Colonic mucosa (tissue), 4 donors: ENCODE data around the gene BMS1. TPM values are rescaled to one million over a fixed set of nuclear protein-coding genes. Genes with fewer than 3 reads are reported as not detected.
A peak's percentile ranks its signal among the peaks of the same experiment; 100 is the strongest.

Source experiments
- DNase-seq: peaks from one replicate; pipeline ENCODE4 v3.0.0-alpha.2; 2020
- H3K27ac ChIP-seq: fragments of 200-600 bp; one replicate; pipeline ENCODE4 v1.8.0; 2021
- H3K27me3 ChIP-seq: fragments of 200-600 bp; one replicate; pipeline ENCODE4 v1.8.0; 2021
- H3K36me3 ChIP-seq: fragments of 200-600 bp; one replicate; pipeline ENCODE4 v1.8.0; 2021
- H3K4me1 ChIP-seq: fragments of 200-600 bp; one replicate; pipeline ENCODE4 v1.8.0; 2021; ENCODE audit warnings: mild to moderate bottlenecking
- H3K4me3 ChIP-seq: fragments of 200-600 bp; one replicate; pipeline ENCODE4 v1.8.0; 2021
- H3K9ac ChIP-seq, 2 donors: one replicate each; pipeline ENCODE4 v1.7.0; 2013; ENCODE audit warnings: control low read depth in 2 of 2, low read depth in 2 of 2, low read length in 2 of 2
- H3K9me3 ChIP-seq: fragments of 200-600 bp; one replicate; pipeline ENCODE4 v1.8.0; 2021
- intact Hi-C: fragments of 100-400 bp; cut with DNase I; formaldehyde crosslinking; loops from one replicate; pipeline ENCODE4 v1.14.1; 2022
- total RNA-seq, 2 donors: library from RNA; stranded (reverse); fragmentation: NEBNext Ultra II Directional in 1 of 2; extraction: Animal tissue kit (Norgen Biotek cat#: 25700) in 1 of 2; gene quantifications; one replicate each; pipeline ENCODE4 v1.2.1, GENCODE V29; 2021
- TF ChIP-seq, protein P1 (sequence below): fragments of 200-600 bp; IDR thresholded peaks from one replicate; pipeline ENCODE4 v1.8.0; 2022; ENCODE audit warnings: antibody characterized with exemption, mild to moderate bottlenecking
- donor health status: healthy.
- donor health status: DM: no; HTN: no; CAD: no.
- donor health status: DM: no; HTN: no; CAD: no.

The BMS1 gene
- total RNA-seq, 2 donors from 2014 or later: 11.4 to 14.6 TPM

DNA sequence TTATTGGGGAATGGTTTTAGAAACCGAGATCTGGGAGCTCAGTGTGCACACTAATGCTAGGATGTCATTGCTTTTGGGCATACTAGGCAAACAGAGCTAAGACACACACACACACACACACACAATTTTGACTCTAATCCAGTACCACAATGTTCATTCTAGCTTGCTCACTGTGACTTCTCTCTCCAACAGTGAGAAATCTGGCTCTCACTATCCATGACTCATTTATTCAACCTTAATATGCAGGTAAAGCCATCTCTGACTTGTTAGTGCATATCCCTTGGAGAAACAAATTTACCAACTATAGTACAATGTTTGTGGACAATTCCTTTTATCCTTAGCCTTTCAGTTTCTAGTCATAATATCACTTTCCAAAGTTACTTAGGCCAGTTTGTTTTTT is 5.9 kb upstream of the BMS1 start:
- Histone ChIP-seq H3K27ac (no peak overlapping the region), H3K27me3 (no peaks in the 10 kb centered on the region), H3K36me3 (no peaks in the 10 kb centered on the region), H3K9ac (no peak overlapping the region), H3K4me3 (no peak overlapping the region), H3K4me1 (no peaks in the 10 kb centered on the region), H3K9me3 (no peaks in the 10 kb centered on the region)
- TF ChIP-seq, protein P1, sequence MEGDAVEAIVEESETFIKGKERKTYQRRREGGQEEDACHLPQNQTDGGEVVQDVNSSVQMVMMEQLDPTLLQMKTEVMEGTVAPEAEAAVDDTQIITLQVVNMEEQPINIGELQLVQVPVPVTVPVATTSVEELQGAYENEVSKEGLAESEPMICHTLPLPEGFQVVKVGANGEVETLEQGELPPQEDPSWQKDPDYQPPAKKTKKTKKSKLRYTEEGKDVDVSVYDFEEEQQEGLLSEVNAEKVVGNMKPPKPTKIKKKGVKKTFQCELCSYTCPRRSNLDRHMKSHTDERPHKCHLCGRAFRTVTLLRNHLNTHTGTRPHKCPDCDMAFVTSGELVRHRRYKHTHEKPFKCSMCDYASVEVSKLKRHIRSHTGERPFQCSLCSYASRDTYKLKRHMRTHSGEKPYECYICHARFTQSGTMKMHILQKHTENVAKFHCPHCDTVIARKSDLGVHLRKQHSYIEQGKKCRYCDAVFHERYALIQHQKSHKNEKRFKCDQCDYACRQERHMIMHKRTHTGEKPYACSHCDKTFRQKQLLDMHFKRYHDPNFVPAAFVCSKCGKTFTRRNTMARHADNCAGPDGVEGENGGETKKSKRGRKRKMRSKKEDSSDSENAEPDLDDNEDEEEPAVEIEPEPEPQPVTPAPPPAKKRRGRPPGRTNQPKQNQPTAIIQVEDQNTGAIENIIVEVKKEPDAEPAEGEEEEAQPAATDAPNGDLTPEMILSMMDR: no peak
- intact Hi-C loops: no loop called here
- no peak for DNase-seq

DNA sequence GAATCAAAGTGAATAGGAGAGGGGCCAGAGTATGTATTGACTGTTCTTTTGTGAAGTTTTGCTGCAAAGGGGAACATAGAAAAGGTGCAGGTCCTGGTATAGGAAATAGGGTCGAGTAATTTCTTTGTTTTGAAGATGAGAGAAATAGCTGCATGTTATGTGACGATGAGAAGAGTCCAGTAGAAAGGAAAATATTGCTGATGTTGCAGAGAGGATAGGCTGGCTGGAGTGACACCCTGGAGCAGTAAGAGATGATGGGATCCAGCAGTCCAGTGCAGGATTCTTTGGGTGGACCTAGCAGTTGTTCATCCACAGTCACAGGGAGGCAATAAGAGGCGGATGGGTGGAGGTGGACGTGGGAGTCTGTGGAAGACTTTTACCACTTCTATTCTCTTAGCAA is 2.1 kb upstream of the BMS1 start:
- DNase-seq: no peak
- H3K4me3 ChIP-seq: no peak overlapping the region
- no peak overlapping the region for H3K9ac ChIP-seq
- H3K27ac ChIP-seq: no peak overlapping the region
- no peaks in the 10 kb centered on the region for H3K27me3 ChIP-seq
- intact Hi-C loops: no loop called here
- TF ChIP-seq, protein P1: no peak
- H3K9me3 ChIP-seq: no peaks in the 10 kb centered on the region
- H3K36me3 ChIP-seq: no peaks in the 10 kb centered on the region
- H3K4me1 ChIP-seq: peaks cover 4% of the 10 kb centered on the region

DNA sequence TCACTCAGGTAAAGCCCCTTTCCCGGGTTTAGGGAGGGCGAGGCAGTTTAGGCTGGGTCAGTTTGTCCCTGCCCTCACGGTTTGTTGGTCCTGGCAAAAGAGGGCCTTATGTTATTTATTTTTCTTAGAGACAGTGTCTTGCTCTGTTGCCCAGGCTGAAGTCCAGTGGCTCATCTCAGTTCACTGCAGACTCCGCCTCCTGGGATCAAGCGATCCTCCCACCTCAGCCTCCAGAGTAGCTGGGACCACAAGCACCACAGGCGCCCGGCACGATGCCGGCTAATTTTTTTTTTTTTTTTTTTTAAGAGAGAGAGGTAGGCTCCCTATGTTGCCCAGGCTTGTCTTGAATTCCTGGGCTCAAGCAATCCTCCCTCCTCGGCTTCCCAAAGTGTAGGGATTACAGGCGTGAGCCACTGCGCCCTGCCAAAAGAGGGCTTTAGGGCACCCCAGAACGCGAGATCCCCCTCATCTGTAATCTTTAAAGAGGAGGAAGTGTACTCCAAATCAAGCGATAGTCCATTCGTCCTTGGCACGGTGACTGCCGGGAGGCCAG is 626 bp upstream of the BMS1 start:
- no peaks in the 10 kb centered on the region for H3K9me3 ChIP-seq
- TF ChIP-seq, protein P1: no peak
- H3K36me3 ChIP-seq: no peaks in the 10 kb centered on the region
- intact Hi-C loops: no loop called here
- H3K4me1 ChIP-seq: peaks cover 4% of the 10 kb centered on the region
- H3K9ac ChIP-seq: peak overlapping the region; percentile 86 to 89
- peak; percentile 22 for DNase-seq
- H3K4me3 ChIP-seq: peak overlapping the region; percentile 72
- H3K27me3 ChIP-seq: no peaks in the 10 kb centered on the region
- H3K27ac ChIP-seq: peak overlapping the region; percentile 82

DNA sequence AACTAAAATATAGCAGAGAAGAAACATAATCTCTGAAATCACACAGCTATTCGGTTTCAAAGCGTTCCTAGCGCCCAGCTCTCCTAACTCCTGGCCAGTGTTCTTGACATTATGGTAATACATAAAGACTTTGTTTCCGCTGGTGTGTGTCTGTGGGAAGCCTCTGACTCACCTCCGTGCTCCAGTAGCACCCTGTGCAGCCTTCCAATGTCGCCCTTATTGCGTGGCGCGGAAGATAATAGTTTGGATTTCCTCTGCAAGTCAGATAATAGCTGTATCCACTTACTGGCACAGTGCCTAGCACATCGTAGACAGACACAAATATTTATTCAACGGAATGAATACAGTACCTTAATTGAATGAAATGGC is 570 bp downstream of the BMS1 start:
- peak overlapping the region; percentile 72 for H3K4me3 ChIP-seq
- peak overlapping the region; percentile 82 for H3K27ac ChIP-seq
- H3K9me3 ChIP-seq: no peaks in the 10 kb centered on the region
- DNase-seq: peak; percentile 31
- H3K36me3 ChIP-seq: peaks cover 3% of the 10 kb centered on the region
- peaks cover 4% of the 10 kb centered on the region for H3K4me1 ChIP-seq
- peak overlapping the region; percentile 86 to 89 for H3K9ac ChIP-seq
- H3K27me3 ChIP-seq: no peaks in the 10 kb centered on the region
- TF ChIP-seq, protein P1: no peak
- intact Hi-C loops: no loop called here

DNA sequence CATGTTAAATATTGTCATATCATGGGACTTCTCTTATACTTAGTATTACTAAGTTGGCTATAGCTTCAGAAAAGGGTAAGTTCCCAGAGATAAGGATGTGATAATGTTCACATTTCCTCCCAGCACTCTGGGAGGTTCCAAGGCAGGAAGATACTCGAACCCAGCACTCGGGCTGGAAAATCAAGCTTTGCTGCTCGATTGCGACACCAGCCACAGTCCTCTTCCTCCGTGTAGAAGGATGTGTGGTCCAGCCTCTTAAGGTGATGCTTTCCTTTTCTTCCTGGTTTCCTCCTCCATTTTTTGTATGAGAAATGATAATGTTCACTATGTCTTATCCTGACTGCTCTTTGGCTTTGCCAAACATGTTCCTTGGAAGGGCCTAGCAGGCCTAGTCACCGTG is 3.2 kb downstream of the BMS1 start:
- H3K27me3 ChIP-seq: no peaks in the 10 kb centered on the region
- peaks cover 3% of the 10 kb centered on the region for H3K36me3 ChIP-seq
- no peaks in the 10 kb centered on the region for H3K9me3 ChIP-seq
- TF ChIP-seq, protein P1: no peak
- intact Hi-C loops: no loop called here
- H3K4me3 ChIP-seq: no peak overlapping the region
- no peak overlapping the region for H3K27ac ChIP-seq
- H3K9ac ChIP-seq: no peak overlapping the region
- no peak for DNase-seq
- peaks cover 4% of the 10 kb centered on the region for H3K4me1 ChIP-seq

DNA sequence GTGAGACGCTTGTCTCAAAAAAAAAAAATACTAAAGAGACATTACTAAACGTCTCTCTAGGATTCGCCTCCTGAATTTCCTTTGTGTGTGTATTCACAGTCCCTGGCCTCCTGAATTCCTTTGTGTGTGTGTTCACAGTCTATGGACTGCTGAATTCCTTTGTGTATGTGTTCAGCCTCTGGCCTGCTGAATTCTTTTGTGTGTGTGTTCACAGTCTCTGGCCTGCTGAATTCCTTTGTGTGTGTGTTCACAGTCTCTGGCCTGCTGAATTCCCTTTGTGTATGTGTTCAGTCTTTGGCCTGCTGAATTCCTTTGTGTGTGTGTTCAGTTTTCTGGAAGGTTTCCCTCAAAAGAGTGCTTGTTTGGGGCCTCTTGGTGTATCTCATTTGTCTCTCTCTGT is 8.2 kb downstream of the BMS1 start:
- DNase-seq: no peak
- intact Hi-C loops: no loop called here
- no peaks in the 10 kb centered on the region for H3K27me3 ChIP-seq
- TF ChIP-seq, protein P1: no peak
- no peak overlapping the region for H3K4me3 ChIP-seq
- H3K27ac ChIP-seq: no peak overlapping the region
- H3K36me3 ChIP-seq: peaks cover 24% of the 10 kb centered on the region
- no peaks in the 10 kb centered on the region for H3K9me3 ChIP-seq
- H3K4me1 ChIP-seq: no peaks in the 10 kb centered on the region
- H3K9ac ChIP-seq: no peak overlapping the region
